ENCODE data around the gene TP53RK. TPM values are rescaled to one million over a fixed set of nuclear protein-coding genes. Genes with fewer than 3 reads are reported as not detected.

TP53RK gene
- total and polyA plus RNA-seq, 2 of the 13 experiments (the other 11 are each of a cell fraction or from before 2014, with no cell fraction given) = 12.9 to 25.5 TPM

DNA sequence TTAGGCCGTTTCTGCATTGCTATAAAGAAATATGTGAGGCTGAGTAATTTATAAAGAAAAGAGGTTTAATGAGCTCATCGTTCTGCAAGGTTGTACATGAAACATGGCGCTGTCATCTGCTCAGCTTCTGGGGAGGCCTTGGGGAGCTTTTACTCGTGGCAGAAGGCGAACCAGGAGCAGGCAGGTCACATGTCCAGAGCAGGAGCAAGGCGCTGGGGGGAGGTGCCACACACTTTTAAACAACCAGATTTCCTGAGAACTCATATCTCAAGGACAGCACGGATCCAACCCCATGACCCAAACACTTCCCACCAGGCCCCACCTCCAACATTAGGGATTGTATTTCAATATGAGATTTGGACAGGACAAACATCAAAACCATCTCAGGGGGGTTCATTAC lies 31.6 kb downstream of the TP53RK start:
- BruUV-seq (replicated peaks) = no TSS peak
- H4K20me1 ChIP-seq (ENCODE audit: insufficient read depth, low read length) = no peaks in the 10 kb centered on the region
- no peak overlapping the region for H3K4me2 ChIP-seq (ENCODE audit: low read depth, low read length)
- DNase-seq (ENCODE audit: low spot score) (no peak), ATAC-seq (no peak), FAIRE-seq (no peak)
- H3K9ac ChIP-seq (ENCODE audit: insufficient read depth, low read depth, low read length) = no peak overlapping the region
- intact Hi-C loops (cut with micrococcal nuclease; ENCODE audit: unreplicated experiment) (no loop called here), in situ Hi-C loops (cut with HindIII; ENCODE audit: extremely low pct_ligation_motif_present, low pct_unique_long_range_greater_than_20kb) (no loop called here)
- TF ChIP-seq GZF1 (CRISPR knock-in tag; IDR thresholded peaks at IDR 0.05) (no peak), BRD4 (CRISPR knock-in tag; IDR thresholded peaks at IDR 0.05) (no peak), TAF15 (IDR thresholded peaks at IDR 0.05; ENCODE audit: low read depth, low read length, poor library complexity, severe bottlenecking) (no peak), ZMYM4 (CRISPR knock-in tag; IDR thresholded peaks at IDR 0.05) (0 out of 2 replicates have a peak, but pooled peaks have one; percentile 18)
- TF ChIP-seq, protein P1, sequence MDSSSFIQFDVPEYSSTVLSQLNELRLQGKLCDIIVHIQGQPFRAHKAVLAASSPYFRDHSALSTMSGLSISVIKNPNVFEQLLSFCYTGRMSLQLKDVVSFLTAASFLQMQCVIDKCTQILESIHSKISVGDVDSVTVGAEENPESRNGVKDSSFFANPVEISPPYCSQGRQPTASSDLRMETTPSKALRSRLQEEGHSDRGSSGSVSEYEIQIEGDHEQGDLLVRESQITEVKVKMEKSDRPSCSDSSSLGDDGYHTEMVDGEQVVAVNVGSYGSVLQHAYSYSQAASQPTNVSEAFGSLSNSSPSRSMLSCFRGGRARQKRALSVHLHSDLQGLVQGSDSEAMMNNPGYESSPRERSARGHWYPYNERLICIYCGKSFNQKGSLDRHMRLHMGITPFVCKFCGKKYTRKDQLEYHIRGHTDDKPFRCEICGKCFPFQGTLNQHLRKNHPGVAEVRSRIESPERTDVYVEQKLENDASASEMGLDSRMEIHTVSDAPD (CRISPR knock-in tag; IDR thresholded peaks at IDR 0.05) = no peak
- TF ChIP-seq, protein P2, sequence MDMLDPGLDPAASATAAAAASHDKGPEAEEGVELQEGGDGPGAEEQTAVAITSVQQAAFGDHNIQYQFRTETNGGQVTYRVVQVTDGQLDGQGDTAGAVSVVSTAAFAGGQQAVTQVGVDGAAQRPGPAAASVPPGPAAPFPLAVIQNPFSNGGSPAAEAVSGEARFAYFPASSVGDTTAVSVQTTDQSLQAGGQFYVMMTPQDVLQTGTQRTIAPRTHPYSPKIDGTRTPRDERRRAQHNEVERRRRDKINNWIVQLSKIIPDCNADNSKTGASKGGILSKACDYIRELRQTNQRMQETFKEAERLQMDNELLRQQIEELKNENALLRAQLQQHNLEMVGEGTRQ (IDR thresholded peaks at IDR 0.05; ENCODE audit: low read depth, low read length) = no peak
- TF ChIP-seq, protein P2 (CRISPR knock-in tag; IDR thresholded peaks at IDR 0.05; ENCODE audit: borderline replicate concordance) = no peak
- no peaks in the 10 kb centered on the region for H3K79me2 ChIP-seq (ENCODE audit: insufficient read depth, low read length)
- H3K4me1 ChIP-seq (ENCODE audit: insufficient read depth, low read length) = peaks cover 34% of the 10 kb centered on the region
- 88% methylated on average over 7 of the region's 7 CpGs for WGBS (ENCODE audit: low lambda C conversion rate)
- no peaks in the 10 kb centered on the region for H3K36me3 ChIP-seq (replicated peaks in 1 of 2; ENCODE audit: control insufficient read depth in 1 of 2, insufficient read depth in 2 of 2, low read length in 2 of 2)
- POLR2A ChIA-PET = interaction anchor here (1.7 kb wide), 1 partner anchor 12 kb away, joined by 3 read pairs; no protein-coding TSS in a partner anchor
- no peak overlapping the region for H3K4me3 ChIP-seq (replicated peaks in 1 of 3; ENCODE audit: insufficient read depth in 1 of 3, low read depth in 2 of 3, low read length in 3 of 3)
- no peak overlapping the region for H3K27ac ChIP-seq (ENCODE audit: extremely low read length, insufficient read depth, low read length)
- no peaks in the 10 kb centered on the region for H3K27me3 ChIP-seq (ENCODE audit: control insufficient read depth in 1 of 2, insufficient read depth in 2 of 2, low read length in 2 of 2)
- peaks cover 6% of the 10 kb centered on the region for H3K9me3 ChIP-seq (ENCODE audit: low read length)
- CTCF ChIA-PET (ENCODE audit: low intra/inter-chr PET ratio, low total read pairs) = no interaction called here
- no peak overlapping the region for H2AFZ ChIP-seq (ENCODE audit: low read length)

Measured in HepG2 (cell line).